MM.1S (cell line): ENCODE measurements around the gene NKAPD1.

ENCODE experiments used
- DNase-seq: peaks from one replicate; pipeline ENCODE4 v3.0.0-alpha.2; 2015
- H2AFZ ChIP-seq: fragments of 300-600 bp; sonication (generic); 2 replicates; pipeline ENCODE4 v1.6.0; 2016; ENCODE audit warnings: antibody characterized with exemption, low read length
- H3F3A ChIP-seq: fragments of 300-600 bp; sonication (generic); 2 replicates; pipeline ENCODE4 v1.6.1; 2016; ENCODE audit warnings: mild to moderate bottlenecking, antibody characterized with exemption, low read length, moderate library complexity, mixed read lengths; ENCODE audit not compliant: insufficient read depth
- H3K27ac ChIP-seq: fragments of 300-600 bp; sonication (generic); 2 replicates; pipeline ENCODE4 v1.5.1; 2016; ENCODE audit warnings: mild to moderate bottlenecking, low read length
- H3K27me3 ChIP-seq: fragments of 300-600 bp; sonication (generic); replicated peaks from 2 replicates; pipeline ENCODE4 v1.6.0; 2016; ENCODE audit warnings: low read length; ENCODE audit not compliant: insufficient read depth
- H3K36me3 ChIP-seq: fragments of 300-600 bp; sonication (generic); replicated peaks from 2 replicates; pipeline ENCODE4 v1.6.1; 2016; ENCODE audit warnings: mild to moderate bottlenecking, low read length, mixed read lengths; ENCODE audit not compliant: insufficient read depth
- H3K4me1 ChIP-seq: fragments of 300-600 bp; sonication (generic); 2 replicates; pipeline ENCODE4 v1.6.1; 2016; ENCODE audit warnings: low read length, mixed read lengths
- H3K4me2 ChIP-seq: fragments of 300-600 bp; sonication (generic); 2 replicates; pipeline ENCODE4 v1.6.0; 2016; ENCODE audit warnings: low read depth, low read length
- H3K4me3 ChIP-seq: fragments of 300-600 bp; sonication (generic); 2 replicates; pipeline ENCODE4 v1.5.1; 2016; ENCODE audit warnings: low read length, mixed read lengths
- H3K79me2 ChIP-seq: fragments of 300-600 bp; sonication (generic); 2 replicates; pipeline ENCODE4 v1.6.1; 2016; ENCODE audit warnings: mixed run types, low read length, mixed read lengths
- H3K9ac ChIP-seq: fragments of 300-600 bp; sonication (generic); 2 replicates; pipeline ENCODE4 v1.6.1; 2016; ENCODE audit warnings: low read length, mixed read lengths
- H3K9me2 ChIP-seq: fragments of 300-600 bp; sonication (generic); replicated peaks from 2 replicates; pipeline ENCODE4 v1.6.1; 2016; ENCODE audit warnings: mild to moderate bottlenecking, low read length, mixed read lengths; ENCODE audit not compliant: insufficient read depth
- H3K9me3 ChIP-seq: fragments of 300-600 bp; sonication (generic); replicated peaks from 2 replicates; pipeline ENCODE4 v1.6.1; 2016; ENCODE audit warnings: mild to moderate bottlenecking, low read length, mixed read lengths; ENCODE audit not compliant: insufficient read depth
- H4K20me1 ChIP-seq: fragments of 300-600 bp; sonication (generic); 2 replicates; pipeline ENCODE4 v1.6.1; 2016; ENCODE audit warnings: mild to moderate bottlenecking, low read length, moderate library complexity, mixed read lengths; ENCODE audit not compliant: insufficient read depth
- EZH2 ChIP-seq: fragments of 300-600 bp; sonication (generic); optimal IDR thresholded peaks from 2 replicates; pipeline ENCODE3; 2017; ENCODE audit warnings: low read depth, mild to moderate bottlenecking, antibody characterized with exemption, low read length, mixed read lengths
- EZH2phosphoT487 ChIP-seq: fragments of 300-600 bp; sonication (generic); IDR thresholded peaks from 2 replicates; pipeline ENCODE4 v1.6.1; 2018; ENCODE audit warnings: antibody characterized with exemption, low read length
- TF ChIP-seq, protein P1 (sequence below): fragments of 300-600 bp; sonication (generic); IDR thresholded peaks from 2 replicates; pipeline ENCODE4 v1.5.1; 2016; ENCODE audit warnings: antibody characterized with exemption, low read length, mixed read lengths

NKAPD1 gene

DNA sequence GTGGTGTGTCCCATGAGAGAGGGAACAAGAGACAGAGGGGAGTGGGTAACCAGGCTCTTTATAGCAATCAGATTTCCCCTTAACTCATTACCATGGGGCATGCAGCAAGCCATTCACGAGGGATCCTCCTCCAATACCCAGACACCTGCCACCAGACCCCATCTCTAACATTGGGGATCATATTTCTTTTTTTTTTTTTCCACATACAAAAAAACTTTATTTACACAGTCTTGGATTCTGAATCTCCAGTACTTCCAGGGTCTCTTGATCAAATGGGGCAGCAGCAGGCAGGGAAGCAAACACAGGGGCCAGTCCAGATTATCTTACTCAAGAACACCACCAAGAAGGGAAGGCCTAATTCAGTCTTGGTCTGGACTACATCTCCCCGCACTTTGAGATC is 44.6 kb upstream of the NKAPD1 start:
- peaks cover 23% of the 10 kb centered on the region for H3K79me2 ChIP-seq
- H3K27me3 ChIP-seq = no peaks in the 10 kb centered on the region
- no peak overlapping the region for H3K4me3 ChIP-seq
- H3K4me1 ChIP-seq = no peaks in the 10 kb centered on the region
- no peaks in the 10 kb centered on the region for H4K20me1 ChIP-seq
- no peak for DNase-seq
- H3K9ac ChIP-seq = no peak overlapping the region
- no peaks in the 10 kb centered on the region for H3K9me3 ChIP-seq
- H3K36me3 ChIP-seq = 0 out of 2 replicates have a peak, but pooled peaks cover 11% of the 10 kb centered on the region
- H3K27ac ChIP-seq = no peak overlapping the region
- H3F3A ChIP-seq = peaks cover 2% of the 10 kb centered on the region
- no peaks in the 10 kb centered on the region for H3K9me2 ChIP-seq
- TF ChIP-seq EZH2 (no peak), EZH2phosphoT487 (no peak)
- TF ChIP-seq, protein P1, sequence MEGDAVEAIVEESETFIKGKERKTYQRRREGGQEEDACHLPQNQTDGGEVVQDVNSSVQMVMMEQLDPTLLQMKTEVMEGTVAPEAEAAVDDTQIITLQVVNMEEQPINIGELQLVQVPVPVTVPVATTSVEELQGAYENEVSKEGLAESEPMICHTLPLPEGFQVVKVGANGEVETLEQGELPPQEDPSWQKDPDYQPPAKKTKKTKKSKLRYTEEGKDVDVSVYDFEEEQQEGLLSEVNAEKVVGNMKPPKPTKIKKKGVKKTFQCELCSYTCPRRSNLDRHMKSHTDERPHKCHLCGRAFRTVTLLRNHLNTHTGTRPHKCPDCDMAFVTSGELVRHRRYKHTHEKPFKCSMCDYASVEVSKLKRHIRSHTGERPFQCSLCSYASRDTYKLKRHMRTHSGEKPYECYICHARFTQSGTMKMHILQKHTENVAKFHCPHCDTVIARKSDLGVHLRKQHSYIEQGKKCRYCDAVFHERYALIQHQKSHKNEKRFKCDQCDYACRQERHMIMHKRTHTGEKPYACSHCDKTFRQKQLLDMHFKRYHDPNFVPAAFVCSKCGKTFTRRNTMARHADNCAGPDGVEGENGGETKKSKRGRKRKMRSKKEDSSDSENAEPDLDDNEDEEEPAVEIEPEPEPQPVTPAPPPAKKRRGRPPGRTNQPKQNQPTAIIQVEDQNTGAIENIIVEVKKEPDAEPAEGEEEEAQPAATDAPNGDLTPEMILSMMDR = no peak
- no peak overlapping the region for H2AFZ ChIP-seq
- H3K4me2 ChIP-seq = no peak overlapping the region

DNA sequence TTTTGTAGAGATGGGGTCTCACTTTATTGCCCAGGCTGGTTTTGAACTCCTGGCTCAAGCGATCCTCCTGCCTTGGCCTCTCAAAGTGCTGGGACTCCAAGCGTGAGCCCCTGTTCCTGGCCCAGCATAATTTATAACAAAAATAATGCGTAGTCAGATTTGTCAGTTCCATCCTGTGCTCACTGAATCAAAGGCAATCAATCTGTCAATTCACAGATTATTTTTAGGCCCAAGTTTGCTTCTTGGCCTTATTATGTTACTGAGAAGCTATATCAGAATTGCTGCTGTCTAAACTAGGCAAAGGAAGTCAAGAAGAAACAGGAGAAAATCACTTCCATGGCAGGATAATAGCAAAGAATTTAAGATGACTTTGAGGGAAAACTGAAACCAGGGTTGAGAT is 40.2 kb upstream of the NKAPD1 start:
- H3K4me3 ChIP-seq = no peak overlapping the region
- H3K9me2 ChIP-seq = no peaks in the 10 kb centered on the region
- no peak overlapping the region for H3K27ac ChIP-seq
- peaks cover 13% of the 10 kb centered on the region; the same call in 1 of the 2 replicates for H3K79me2 ChIP-seq
- no peaks in the 10 kb centered on the region for H3K9me3 ChIP-seq
- no peaks in the 10 kb centered on the region for H3K27me3 ChIP-seq
- H4K20me1 ChIP-seq = no peaks in the 10 kb centered on the region
- no peak for DNase-seq
- H2AFZ ChIP-seq = no peak overlapping the region
- TF ChIP-seq EZH2 = no peak
- TF ChIP-seq, protein P1 = no peak
- no peak for TF ChIP-seq EZH2phosphoT487
- no peaks in the 10 kb centered on the region for H3K4me1 ChIP-seq
- H3K9ac ChIP-seq = no peak overlapping the region
- H3K36me3 ChIP-seq = peaks cover 12% of the 10 kb centered on the region; the same call in 1 of the 2 replicates
- H3K4me2 ChIP-seq = no peak overlapping the region
- no peaks in the 10 kb centered on the region for H3F3A ChIP-seq

DNA sequence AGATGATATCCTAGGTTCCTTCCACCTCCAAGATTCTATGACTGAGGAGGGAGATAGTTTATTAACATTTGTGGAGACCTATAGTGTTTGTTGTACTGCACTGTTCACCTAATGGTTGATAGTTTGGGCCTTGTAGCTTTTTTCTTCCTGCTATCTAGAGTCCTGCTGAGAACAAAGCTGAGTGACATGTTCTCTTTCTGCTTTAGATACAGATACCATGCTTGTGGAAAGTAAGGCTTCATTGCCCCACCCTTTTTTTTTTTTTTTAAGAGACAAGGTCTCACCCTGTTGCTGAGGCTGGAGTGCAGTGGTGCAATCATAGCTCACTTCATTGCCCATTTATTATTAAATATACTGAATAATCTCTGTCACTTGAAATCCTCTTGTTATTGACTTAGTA is 36.6 kb upstream of the NKAPD1 start:
- H3K4me2 ChIP-seq = no peak overlapping the region
- no peaks in the 10 kb centered on the region for H3K9me3 ChIP-seq
- no peak for DNase-seq
- H3K79me2 ChIP-seq = peaks cover 15% of the 10 kb centered on the region
- H3K36me3 ChIP-seq = peaks cover 10% of the 10 kb centered on the region; the same call in 1 of the 2 replicates
- H3F3A ChIP-seq = no peaks in the 10 kb centered on the region
- H3K4me3 ChIP-seq = no peak overlapping the region
- H3K27me3 ChIP-seq = no peaks in the 10 kb centered on the region
- H4K20me1 ChIP-seq = no peaks in the 10 kb centered on the region
- H3K27ac ChIP-seq = no peak overlapping the region
- H3K9ac ChIP-seq = no peak overlapping the region
- no peaks in the 10 kb centered on the region for H3K9me2 ChIP-seq
- no peak overlapping the region for H2AFZ ChIP-seq
- H3K4me1 ChIP-seq = no peaks in the 10 kb centered on the region
- TF ChIP-seq EZH2 (no peak), EZH2phosphoT487 (no peak)

DNA sequence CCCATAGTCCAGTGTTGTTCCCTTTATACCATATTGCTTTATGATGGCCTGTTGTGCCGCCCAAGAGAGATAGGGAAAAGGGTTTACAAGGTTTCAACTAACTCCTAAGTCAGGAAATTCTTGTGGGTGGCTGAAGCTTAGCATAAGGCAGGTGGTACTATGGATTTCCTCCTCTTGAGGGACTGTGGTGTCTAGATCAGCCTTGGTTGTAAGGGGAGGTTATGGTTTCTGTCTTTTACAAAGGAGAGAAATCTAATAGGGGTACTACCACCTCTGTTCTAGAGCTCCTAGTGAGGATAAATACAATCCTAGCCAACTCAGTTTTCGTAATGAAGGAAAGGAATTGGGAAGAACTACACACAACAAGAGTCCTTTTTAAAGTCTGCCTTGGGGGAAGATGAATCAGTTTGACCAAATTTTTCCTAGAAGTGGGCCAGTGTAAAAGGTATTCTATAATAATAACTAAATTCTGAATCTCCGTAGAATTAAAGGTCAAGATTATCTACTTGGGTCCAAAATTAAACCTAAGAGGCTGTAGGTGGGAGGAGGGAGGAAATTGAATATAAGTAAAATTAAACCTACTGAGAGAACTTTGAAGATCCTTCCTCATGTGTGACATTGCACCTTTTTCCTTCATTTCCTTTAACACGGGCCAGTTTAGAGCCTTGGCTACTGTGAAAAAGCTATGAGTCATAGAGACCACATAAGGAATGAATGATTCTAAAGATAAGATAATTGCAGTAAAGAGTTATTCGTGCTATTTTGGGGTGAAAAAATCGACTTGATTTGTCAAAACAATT is 31.7 kb upstream of the NKAPD1 start:
- H3K27me3 ChIP-seq = no peaks in the 10 kb centered on the region
- H3K9me3 ChIP-seq = no peaks in the 10 kb centered on the region
- DNase-seq = no peak
- peaks cover 7% of the 10 kb centered on the region; the same call in 1 of the 2 replicates for H3K79me2 ChIP-seq
- no peak overlapping the region for H2AFZ ChIP-seq
- H3K9me2 ChIP-seq = no peaks in the 10 kb centered on the region
- H3K4me1 ChIP-seq = no peaks in the 10 kb centered on the region
- H3K9ac ChIP-seq = no peak overlapping the region
- no peak overlapping the region for H3K4me2 ChIP-seq
- TF ChIP-seq EZH2phosphoT487 (no peak), EZH2 (no peak)
- TF ChIP-seq, protein P1 = no peak
- peaks cover 7% of the 10 kb centered on the region; the same call in 1 of the 2 replicates for H3K36me3 ChIP-seq
- no peak overlapping the region for H3K27ac ChIP-seq
- no peak overlapping the region for H3K4me3 ChIP-seq
- H3F3A ChIP-seq = no peaks in the 10 kb centered on the region
- no peaks in the 10 kb centered on the region for H4K20me1 ChIP-seq
